A673 (cell line): ENCODE results near the gene GNG7.

Experiments used
- CTCF ChIP-seq: fragments of 300-800, 200-600 bp; sonication (generic); conservative IDR thresholded peaks from 2 replicates; pipeline ENCODE4 v1.5.1; 2017; ENCODE audit warnings: low read depth, mild to moderate bottlenecking, antibody characterized with exemption, low read length, moderate library complexity, mixed read lengths
- EZH2 ChIP-seq: fragments of 200-600 bp; sonication (generic); IDR thresholded peaks from 2 replicates; pipeline ENCODE4 v1.6.1; 2017; ENCODE audit warnings: borderline replicate concordance, low read depth, mild to moderate bottlenecking, mixed read lengths, antibody characterized with exemption, low read length; ENCODE audit not compliant: poor library complexity, severe bottlenecking

DNA sequence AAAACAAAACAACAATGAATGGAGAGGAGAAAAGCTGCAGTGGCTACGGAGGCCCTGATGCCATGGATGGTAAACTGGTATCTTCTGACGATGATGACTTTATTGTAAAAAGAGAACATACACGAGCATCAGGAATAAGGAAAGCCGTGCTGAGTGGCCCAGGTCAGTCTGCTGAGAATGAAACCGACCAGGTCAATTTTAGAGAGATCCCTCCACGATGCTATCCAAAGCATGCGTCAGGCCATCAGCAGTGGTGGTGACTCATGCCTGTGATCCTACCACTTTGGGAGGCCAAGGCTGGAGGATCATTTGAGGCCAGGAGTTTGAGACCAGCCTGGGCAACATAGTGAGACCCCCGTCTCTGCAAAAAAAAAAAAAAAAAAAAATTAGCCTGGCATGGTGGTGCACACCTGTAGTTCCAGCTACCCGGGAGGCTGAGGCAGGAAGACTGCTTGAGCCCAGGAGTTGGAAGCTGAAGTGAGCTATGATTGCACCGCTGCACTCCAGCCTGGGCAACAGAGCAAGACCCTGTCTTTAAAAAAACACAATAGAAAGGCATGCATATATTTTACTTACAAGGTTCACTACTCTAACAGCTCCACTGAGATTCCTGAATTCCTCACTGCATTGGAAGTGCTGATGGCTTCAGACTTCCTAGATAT lies 164.3 kb downstream of the GNG7 start:
- no peak for TF ChIP-seq CTCF
- no peak for TF ChIP-seq EZH2
